ENCODE results near the gene CACNA1C.
A peak's percentile ranks its signal among the peaks of the same experiment; 100 is the strongest.

CACNA1C gene

GRCh38 chr12:2171672-2172426, 119.1 kb downstream of the CACNA1C start:
- DNase-seq (ENCODE audit: low read depth), result no peak

DNA sequence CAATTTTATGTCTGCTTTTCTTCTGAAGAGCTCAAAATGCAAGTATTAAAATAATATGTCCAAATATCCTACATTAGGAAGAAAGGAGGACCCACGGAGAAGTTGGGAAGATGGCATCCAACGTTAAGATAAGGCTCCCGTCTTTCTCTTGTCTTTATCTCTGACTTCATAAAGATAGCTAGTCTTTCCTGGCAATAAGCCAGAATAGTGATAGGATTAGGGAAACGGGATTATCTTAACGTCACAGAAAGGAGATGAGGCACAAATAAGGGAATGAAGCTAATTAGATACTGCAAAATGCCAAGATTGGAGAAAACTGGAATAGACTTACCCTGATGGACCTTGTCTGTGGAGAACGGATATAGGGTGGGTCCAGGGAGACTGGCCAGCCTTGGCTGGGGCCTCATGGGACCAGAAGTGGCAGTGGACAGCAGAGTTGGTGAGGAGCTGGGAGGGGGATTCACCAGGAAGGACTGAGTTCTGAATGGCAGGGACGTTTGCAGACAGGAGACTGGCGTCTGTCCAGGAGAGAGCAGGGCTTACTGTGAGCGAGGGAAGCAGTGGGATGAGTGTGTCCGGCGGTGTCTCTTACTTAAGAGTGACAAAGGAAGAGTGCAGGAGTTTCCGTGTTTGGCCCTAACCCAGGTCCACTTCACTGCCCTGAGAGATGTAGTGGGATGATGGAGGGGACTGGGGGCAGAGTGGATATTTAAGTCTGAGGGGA, 119.9 kb downstream of the CACNA1C start:
- no peak for DNase-seq (ENCODE audit: low read depth)

DNA sequence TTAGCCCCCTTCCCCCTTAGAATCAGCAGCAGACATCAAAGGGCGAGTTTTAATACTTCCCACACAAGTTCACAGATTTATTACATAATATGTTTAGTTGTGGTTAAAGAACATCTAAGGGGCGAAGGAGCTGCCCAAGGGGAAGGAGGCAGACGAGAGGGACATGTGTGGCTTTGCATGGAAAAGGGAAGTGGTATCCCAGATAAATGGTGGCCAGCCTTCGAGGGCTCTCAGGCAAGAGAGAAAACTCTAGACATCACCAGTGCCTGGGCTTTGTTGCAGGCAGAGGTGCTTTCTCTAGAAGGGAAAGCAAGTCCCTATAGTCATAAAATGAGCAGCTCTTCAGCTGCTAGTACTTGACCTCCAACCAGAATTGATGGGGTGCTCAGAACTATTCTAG, 121.2 kb downstream of the CACNA1C start:
- DNase-seq (ENCODE audit: low read depth), result no peak

DNA sequence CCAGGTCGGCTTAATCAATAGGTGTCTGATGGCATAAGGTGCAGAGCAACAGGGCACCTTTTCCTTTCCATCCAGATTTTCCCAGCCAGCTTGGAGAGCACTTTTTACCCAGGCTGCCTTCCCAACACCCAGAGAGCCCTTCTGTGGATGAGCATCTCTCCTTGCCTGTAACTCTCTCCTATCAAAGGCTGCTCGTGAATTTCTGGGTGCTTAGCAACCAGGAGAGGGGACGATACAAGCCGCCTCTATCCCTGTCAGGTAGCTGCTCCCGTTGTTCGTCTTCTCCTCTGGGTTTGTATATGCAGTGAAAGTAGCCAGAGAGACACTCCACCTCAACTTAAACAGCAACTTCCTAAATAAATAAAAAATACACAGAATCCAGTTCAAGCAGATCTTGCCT, 124.2 kb downstream of the CACNA1C start:
- DNase-seq (ENCODE audit: low read depth), result no peak

DNA sequence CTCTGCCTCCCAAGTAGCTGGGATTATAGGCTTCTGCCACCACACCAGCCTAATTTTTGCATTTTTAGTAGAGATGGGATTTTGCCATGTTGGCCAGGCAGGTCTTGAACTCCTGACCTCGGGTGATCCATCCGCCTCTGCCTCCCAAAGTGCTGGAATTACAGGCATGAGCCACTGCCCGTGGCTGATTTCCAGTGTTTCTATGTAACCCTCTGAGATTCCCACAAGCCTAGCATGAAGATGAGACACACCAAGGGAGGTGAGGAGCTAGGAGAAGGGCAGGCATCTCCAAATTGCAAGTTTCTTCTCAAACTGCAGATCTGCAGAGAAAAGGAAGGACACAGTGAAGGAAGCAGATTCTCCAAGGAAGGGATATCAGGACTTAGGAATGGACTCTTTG, 125.0 kb downstream of the CACNA1C start:
- no peak for DNase-seq (ENCODE audit: low read depth)

DNA sequence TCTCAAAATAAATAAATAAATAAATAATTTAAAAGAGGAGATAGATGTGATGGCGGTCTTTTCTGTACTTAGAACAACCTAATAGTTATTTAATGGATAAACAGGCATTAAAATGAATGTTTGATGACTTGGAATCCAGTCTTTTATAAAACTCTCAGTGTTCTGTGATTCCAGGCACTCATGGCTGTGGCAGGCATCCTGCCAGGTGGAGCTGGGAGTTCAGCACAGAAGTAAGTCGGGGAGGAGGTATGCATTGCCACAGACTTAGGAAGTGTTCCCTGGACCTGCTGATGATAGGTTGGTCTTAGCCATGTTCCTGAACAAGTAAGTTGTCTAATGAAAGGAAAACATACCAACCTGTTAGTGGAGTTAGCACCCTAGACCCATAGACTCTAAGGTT, 126.3 kb downstream of the CACNA1C start:
- no peak for DNase-seq (ENCODE audit: low read depth)

DNA sequence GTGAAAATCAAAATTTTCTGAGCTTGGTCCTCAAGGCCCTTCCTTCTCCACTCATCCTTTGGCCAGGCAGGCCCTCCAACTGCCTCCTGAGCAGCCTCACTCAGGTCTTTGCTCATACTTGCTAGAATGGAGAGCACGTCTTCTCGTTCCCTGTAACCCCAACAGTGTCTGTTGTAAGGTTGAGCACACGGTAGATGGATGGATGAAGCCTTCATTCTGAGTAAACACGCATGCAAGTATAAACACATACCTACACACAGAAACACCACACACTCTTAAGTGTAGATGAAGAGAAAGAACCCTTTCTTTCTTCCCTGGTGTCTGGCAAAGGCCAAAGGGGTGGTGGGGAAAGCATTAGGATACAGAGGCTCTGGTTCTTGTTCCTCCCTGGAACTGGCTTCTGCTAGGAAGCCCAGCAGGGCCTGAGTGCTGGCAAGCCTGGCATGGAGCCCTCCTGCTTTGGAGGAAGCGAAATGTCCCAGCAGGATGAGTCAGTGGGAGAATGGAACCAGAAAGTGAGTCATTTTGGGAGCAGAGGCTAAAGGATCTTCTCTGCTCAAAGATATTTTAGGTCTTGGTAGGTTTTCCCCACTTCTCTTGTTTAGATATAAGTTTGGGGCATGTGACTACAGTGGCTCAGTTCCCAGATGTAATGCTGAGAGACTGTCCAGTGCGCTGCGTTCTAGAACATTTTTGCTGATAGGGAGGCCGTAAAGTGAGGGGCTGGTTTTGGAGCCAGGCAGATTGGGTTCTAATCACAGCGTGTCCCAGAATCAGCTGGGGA, 127.4 kb downstream of the CACNA1C start:
- DNase-seq (ENCODE audit: low read depth), result peak; percentile 88

DNA sequence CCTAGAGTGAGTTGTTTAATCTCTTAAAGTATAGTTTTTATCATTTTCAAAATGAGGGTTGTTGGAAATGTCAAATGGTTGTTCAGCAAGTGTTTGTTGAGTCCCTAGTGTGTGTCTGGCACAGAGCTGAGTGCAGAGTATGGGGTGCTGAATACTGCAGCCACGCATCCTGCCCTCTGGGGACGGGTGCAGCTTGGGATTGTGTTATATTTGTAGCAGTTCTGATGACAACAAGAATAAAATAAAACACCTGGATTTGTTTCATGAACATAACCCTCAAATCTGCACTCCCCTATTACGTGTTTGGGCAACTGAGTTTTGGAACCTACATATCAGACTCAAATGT, 127.9 kb downstream of the CACNA1C start:
- no peak for DNase-seq (ENCODE audit: low read depth)

DNA sequence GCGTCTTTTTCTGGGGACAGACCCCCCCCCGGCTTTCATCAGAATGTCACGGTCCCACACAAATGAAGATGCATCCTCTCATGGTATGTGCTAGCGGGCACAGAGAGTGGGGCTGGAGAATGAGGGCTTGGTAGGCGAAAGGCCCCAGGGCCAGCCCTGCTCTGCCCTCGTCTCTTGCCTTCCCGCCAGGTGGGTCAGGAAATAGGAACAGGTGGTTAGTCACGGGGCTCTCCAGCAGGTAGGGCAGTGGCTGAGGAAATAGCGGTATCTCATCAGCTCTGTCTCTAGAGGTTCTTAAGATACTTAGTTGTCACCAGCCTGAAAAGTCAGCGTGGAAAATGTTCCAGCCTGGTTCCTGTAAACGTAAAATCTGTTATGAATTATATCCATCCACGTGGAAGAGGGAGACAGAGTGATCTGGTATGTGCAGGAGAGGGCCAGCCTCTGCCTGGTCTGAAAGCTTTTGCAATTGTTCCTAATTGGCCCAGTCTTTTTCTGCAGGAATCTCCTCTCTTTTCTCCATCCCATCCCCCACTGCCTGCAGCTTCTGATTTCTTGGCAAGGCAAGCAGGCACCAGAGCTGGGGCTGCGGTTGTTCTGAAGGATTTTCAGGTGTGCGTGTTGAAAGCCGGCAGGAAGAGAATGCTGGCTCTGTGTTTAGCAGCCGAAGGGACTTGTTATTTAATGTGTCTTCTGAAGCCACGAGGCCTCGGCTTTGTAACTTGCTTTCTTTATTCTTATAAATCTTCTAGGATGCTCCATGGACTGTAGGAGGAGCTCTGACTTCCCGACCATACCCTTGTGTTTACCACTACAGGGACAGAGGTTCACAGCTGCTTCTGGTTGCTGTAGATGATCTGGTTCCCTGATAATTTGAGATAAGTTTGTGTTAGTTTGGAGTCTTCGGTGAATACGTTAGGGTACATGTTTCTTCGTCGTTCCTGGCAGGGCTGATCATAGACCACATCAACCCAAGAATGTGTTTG, 131.1 kb downstream of the CACNA1C start:
- peak; percentile 57 for DNase-seq (ENCODE audit: low read depth)

GRCh38 chr12:2185751-2186341, 133.1 kb downstream of the CACNA1C start:
- DNase-seq (ENCODE audit: low read depth), result peak; percentile 46

DNA sequence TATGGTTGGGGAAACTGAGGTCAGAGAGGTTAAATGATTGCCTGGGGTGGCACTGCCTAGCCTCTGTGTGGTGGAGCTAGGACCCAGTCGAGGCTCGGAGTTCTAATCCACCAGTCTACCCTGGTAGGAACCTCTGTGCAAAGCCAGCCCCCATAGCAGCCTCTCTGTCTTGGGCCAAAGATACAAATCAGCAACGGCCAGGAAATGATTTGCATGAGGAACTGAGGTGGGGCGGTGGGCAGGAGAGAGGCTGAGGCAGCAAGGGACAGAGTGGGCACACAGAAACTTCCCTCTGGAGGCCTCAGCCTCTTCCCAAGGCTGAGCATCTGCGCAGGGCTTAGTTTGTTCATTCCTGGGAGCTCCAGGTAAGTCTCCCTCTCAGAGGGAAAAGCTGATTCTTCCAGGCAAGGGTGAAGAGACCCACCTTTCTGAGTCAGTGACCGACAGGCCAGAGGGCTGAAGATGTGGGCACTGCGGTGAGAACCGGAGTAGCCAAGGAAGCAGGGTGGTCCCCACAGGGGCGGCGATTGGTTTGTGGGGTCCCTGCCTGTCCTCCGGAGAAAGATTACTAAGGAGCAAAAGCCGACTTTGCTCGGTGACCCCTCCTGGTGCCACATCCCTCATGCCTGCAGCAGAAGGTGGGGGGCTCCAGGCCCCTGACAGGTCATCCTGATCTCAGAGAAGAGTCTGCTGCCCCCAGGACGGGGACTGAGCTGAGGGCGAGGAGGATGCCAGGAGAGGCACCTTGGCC, 134.6 kb downstream of the CACNA1C start:
- DNase-seq (ENCODE audit: low read depth), result no peak

GRCh38 chr12:2190085-2190484, 137.3 kb downstream of the CACNA1C start:
- no peak for DNase-seq (ENCODE audit: low read depth)

DNA sequence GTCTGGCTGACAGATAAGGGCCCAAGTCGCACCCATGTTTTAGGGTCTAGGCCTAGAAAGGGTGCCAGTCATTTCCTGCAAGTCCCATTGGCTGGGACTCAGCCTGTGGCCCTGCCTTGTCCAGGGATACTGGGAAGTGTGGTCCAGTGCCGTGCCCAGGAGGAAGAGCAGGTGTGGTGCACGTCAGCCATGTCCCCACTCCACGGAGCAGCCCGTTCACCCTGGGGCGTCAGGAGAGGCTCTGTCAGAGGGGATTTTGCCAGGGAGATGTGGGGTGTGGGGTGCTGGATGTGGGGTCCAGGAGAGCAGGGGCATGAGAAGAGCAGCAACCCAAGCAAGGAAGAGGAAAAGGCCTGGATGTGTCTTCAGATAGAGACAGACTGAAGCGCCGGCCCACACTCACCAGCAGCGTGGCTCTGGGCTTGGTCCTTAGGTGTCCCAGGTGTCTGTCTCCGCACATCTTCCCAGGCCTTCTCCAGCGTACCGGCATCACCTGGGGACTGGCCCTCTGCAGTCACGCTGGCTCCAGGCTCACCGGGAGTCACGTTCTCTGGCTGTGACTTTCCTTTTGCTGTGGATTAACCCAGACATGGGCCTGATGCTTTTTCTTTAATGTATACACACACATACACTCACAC, 138.2 kb downstream of the CACNA1C start:
- DNase-seq (ENCODE audit: low read depth), result no peak

DNA sequence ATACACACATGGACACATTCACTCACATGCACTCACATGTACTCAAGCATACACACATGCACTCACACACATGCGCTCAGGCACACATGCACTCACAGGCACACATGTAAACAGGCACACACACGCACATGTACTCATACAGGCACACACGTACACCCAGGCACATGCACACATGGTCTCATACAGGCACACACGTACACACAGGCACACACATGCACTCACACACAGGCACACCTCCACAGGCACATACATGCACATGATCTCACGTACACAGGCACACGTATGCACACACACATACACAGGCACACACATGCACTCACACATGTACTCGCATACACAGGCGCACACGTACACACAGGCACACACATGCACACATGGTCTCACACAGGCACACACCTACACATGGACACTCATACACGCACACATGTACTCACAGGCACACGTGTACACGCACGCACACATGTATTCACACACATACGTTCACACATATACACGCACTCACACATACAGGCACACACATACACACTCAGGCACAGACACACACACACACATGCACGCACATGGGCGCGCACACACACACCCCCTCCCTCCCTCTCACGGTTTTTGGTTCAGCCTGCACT, 138.9 kb downstream of the CACNA1C start:
- DNase-seq (ENCODE audit: low read depth), result no peak

GRCh38 chr12:2192231-2192630, 139.4 kb downstream of the CACNA1C start:
- DNase-seq (ENCODE audit: low read depth), result no peak

- no peak for DNase-seq (ENCODE audit: low read depth)
Observed at GRCh38 chr12:2194060-2194459, 141.3 kb downstream of the CACNA1C start.

DNA sequence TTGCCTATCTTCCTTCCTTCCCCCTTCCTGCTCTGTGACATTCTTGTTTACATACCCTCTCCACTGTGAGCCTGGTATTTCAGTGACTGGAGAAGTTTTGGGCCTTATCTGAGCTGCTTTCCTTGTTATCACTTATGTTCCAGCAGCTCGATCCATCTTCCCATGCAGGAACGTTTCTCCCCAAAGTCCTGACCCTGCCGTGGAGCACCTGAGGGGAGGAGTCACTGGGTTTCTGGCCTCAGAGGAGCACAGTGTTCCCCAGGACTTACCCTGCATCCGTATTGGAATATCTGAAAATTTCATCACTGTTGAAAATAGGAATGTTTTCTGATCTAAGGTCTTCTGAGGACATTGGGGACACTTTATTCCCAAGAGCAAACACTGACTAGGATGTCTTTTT, 141.8 kb downstream of the CACNA1C start:
- no peak for DNase-seq (ENCODE audit: low read depth)

GRCh38 chr12:2195085-2195484, 142.3 kb downstream of the CACNA1C start:
- no peak for DNase-seq (ENCODE audit: low read depth)

DNA sequence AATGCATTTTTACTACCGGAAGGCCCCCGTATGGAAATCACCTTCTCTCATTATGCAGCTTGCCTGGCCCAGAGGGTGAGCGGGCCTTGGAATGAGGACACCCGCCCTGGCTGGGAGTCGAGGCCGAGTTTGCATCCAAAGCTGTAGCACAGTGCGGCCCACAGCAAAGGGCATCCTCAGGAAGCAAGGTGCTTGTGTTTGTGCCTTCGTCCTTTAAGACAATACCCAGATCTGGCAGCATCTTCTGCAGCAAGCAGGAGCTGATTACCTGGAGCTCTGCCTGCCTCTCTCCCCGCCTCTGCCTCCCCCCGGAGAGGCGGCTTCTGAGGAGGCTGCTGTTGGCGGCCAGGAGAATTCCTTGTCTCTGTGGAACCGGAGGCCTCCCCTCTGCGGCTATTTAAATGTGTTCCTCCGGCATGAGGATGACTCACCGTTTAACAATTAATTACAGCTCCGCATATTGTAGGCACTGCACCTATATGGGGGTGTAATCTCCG, 145.3 kb downstream of the CACNA1C start:
- DNase-seq (ENCODE audit: low read depth), result peak; percentile 17

Measured in GM04504 (cell line).